ENCODE results near the gene SYT11.

GRCh38 chr1:155873860-155874259, 14.5 kb downstream of the SYT11 start:
- TF ChIP-seq, protein P1, sequence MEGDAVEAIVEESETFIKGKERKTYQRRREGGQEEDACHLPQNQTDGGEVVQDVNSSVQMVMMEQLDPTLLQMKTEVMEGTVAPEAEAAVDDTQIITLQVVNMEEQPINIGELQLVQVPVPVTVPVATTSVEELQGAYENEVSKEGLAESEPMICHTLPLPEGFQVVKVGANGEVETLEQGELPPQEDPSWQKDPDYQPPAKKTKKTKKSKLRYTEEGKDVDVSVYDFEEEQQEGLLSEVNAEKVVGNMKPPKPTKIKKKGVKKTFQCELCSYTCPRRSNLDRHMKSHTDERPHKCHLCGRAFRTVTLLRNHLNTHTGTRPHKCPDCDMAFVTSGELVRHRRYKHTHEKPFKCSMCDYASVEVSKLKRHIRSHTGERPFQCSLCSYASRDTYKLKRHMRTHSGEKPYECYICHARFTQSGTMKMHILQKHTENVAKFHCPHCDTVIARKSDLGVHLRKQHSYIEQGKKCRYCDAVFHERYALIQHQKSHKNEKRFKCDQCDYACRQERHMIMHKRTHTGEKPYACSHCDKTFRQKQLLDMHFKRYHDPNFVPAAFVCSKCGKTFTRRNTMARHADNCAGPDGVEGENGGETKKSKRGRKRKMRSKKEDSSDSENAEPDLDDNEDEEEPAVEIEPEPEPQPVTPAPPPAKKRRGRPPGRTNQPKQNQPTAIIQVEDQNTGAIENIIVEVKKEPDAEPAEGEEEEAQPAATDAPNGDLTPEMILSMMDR (IDR thresholded peaks at IDR 0.05; ENCODE audit: low read length), result no peak
- no peak for TF ChIP-seq EZH2 (IDR thresholded peaks at IDR 0.05; ENCODE audit: borderline replicate concordance, low read length)
